Measurements from ENCODE around the gene PBX2.
"Not testable (repeated sequence)": the region's sequence is repeated elsewhere in the genome, so short reads cannot be mapped to it uniquely, and the experiment has no call there.

Gene PBX2

DNA sequence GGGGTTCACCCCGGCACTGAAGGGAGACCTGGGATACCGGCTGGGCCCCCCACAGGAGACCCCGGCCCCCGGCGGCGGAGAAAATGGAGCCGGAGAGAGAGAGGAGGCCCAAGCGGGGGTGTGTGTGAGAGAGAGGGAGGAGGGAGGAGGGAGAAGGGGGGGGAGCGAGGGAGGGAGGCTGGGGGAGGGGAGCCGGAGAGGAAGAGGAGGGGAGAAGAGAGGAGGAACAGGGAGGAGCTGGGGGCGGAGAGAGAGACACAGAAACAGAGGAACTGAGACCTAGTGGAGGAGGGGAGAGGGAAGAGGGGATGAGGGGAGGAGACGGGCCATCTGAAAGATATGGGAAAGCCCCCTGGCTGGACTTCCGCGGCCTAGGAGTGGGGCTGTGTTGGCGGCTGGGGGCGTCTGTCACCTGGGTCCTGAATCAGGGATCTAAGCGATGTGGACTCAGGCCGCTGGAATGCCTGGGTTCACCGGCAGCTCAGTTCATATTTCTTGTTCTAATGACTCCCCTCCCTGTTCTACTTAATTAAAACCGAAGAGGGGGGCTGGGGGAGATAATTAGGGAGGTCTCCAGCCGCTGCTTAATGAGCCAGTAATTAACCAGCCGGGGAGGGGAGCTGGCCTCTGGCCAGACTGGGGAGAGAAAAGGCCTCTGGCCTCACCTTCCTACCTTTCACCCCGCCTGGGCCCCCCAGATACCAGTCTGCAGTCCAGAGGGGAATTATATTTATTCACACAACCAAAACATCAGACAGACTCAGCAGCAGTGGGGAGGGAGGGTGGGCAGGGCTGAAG, at the start of gene PBX2:
Gene PBX2 (minus strand): TSS at position 149 of the 798 bp plus-strand sequence. CDS start 287 bp downstream, outside the sequence.
- DNase-seq (ENCODE audit: low spot score) = peak; percentile 97

- DNase-seq (ENCODE audit: low spot score) = no peak
Observed at GRCh38 chr6:32239462-32239861, 49.5 kb upstream of the PBX2 start.

DNA sequence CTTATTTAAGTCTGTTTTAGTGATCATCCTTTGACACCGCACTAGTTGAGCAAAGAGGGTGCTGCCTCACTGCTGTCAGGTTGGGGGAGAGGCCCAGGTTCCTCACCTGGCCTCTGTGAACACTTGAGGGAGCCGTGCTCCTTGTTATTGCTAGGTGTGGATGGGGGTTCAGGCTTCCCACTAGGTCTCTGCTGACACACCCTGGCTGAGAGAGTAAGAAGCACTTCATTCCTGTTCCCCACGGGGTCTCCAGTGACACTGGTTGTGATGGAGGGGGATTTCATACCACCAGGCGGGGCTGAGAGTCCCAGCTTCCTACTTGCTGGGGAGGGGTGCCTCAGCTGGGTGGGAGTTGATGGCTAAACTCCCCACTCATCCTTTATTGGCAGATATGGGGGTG, 44.9 kb upstream of the PBX2 start:
- DNase-seq (ENCODE audit: low spot score) = no peak

DNA sequence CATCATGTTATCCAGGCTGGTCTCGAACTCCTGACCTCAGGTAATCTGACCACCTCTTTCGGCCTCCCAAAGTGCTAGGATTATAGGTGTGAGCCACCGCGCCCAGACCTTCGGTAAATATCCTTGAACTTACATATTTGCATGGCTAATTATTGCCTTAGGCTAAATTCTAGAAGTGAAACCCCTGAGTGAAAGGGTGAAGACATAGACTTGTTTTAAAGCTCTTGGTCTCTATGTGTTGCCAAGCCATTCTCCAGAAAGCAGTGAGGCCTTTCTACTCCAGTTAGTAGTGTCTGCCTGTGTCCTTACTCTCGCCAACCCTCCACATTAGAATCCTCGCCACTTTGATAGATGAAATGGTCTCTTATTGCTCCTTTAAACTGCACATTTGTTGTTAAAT, 36.4 kb upstream of the PBX2 start:
- no peak for DNase-seq (ENCODE audit: low spot score)

DNA sequence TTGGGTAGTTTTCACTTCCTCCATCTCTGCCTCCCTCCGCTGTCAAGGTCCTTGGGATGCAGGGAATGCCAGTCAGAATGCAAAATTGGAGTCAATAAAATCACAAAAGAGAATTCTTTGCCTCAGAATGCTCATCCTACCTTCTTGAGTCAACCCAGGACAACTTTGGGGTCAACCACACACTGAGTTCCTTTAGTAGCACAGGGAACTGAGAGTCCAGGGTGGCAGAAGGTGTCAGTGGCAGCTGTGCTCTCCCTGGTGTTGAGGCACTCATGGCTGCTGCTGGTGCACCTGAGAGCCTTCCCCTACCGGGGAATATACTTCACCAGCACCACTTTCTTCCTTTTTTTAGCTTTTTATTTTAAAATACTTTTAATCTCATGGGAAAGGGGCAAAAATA, 34.7 kb upstream of the PBX2 start:
- DNase-seq (ENCODE audit: low spot score) = no peak

GRCh38 chr6:32223258-32224235, 33.5 kb upstream of the PBX2 start, which contains the start of gene NOTCH4:
NOTCH4 (minus strand) TSS chr6:32224067; CDS start chr6:32223928, 139 bp downstream.
- DNase-seq (ENCODE audit: low spot score) = no peak

DNA sequence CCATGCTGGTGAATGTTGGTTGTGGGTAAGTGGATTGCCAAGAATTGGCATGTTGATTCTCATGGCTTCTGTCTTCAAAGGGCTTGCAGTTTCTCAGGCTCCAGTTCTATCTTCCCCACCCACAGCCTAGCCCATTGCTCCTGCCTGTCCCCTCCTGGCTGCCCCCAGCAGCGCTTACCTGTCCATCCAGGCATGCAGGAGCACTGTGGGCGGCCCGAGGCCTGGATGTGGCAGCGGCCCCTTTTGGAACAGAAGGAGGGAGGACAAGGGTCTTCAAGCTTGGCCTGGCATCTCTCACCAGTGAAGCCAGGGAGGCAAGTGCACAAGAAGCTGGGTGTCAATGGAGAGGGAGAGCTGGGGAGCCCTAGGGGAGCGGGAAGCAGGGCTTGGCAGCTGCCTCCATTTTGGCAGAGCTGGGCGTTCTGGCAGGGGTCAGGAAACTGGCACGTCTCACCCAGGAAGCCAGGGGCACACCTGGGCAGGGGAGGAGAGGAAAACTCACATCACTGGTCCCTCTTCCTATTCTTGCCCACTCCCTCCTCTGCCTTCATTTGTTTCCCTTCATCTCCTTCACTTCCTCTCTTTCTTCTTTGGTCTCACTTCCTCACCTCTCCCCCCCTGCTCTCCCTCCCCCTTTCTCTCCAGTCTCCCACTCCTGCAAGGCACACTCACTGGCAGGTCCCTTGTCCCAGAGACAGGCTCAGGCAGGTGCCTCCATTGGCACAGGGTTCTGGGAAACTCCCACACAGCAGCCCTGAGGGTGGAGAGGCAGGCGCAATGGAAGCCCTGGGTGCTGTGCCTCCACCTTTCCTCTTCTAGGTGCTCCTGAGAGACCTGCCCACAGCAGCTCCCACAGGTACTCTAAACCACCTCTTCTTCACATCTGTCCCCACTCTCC, 32.6 kb upstream of the PBX2 start:
- no peak for DNase-seq (ENCODE audit: low spot score)

DNA sequence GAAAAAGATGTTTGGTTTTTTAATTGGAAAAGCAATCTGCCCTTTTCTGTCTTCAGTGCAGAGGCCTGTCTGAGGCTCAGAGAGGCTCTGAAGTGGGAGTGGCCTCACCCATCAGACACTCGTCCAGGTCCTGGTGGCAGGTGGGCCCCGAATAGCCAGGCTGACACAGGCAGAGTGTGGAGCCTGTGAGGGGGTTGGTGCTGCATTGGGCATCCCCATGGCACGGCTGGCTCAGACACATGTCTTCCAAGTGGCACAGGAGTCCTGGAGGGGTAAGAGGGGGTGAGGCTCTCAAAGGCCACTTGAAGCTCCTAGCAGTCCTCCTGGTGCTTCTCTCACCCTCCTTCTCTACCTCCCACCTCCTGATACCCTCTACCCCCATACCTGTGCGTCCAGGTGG, 30.0 kb upstream of the PBX2 start:
- no peak for DNase-seq (ENCODE audit: low spot score)

GRCh38 chr6:32218167-32218566, 28.2 kb upstream of the PBX2 start:
- DNase-seq (ENCODE audit: low spot score) = no peak

GRCh38 chr6:32216998-32217397, 27.0 kb upstream of the PBX2 start:
- DNase-seq (ENCODE audit: low spot score) = no peak

DNA sequence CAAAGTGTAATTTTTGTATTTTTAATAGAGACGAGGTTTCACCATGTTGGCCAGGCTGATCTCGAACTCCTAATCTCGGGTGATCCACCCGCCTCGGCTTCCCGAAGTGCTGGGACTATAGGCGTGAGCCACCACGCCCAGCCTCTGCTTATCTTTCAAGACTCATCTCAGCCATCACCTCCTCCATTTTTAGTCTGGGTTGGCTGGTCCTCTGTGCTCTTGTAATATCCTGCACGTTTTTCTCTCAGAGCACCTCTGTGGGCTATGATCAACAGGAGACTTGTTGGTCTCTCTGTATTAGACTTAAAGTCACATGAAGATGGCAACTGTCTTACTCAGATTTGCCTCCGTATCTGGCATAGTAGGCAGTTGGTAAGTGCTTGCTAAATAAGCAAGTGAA, 26.3 kb upstream of the PBX2 start:
- DNase-seq (ENCODE audit: low spot score) = no peak

DNA sequence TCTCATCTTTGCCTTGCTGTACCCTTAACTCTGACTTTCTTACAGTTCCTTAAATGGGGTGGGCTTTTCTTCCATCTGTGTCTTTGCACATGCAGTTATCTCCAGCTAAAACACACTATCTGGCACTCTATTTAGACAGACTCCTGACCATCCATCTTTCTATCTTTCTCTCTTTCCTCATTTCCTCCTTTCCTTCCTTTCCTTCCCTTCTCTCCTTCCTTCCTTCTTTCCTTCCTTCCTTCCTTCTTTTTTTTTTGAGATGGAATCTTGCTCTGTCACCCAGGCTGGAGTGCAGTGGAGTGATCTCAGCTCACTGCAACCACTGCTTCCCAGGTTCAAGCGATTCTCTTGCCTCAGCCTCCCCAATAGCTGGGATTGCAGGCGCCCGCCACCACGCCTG, 25.6 kb upstream of the PBX2 start:
- no peak for DNase-seq (ENCODE audit: low spot score)

- DNase-seq (ENCODE audit: low spot score) = no peak
Observed at GRCh38 chr6:32214126-32214525, 24.1 kb upstream of the PBX2 start.

DNA sequence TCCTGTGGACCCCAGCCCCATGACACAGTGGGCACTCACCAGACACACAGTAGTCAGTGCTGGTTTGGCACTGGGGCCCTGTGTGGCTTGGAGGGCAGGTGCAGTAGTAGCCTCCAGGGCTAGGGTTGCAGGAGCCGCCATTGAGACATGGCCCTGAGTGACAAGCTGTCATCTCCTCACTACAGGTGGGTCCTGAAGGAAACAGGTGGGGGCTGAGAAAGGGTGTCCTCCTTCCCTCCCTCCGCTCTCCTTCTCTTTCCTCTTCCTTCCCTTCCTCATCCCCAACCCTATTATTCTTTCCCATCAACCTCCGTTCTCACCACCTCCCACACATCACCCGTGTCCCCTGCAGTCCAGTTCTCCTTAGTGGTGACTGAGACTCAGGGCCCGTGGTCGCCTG, 23.6 kb upstream of the PBX2 start:
- no peak for DNase-seq (ENCODE audit: low spot score)

GRCh38 chr6:32212076-32212760, 22.2 kb upstream of the PBX2 start:
- no peak for DNase-seq (ENCODE audit: low spot score)

- not testable (repeated sequence) for DNase-seq (ENCODE audit: low spot score)
Observed at GRCh38 chr6:32211432-32211831, 21.4 kb upstream of the PBX2 start.

DNA sequence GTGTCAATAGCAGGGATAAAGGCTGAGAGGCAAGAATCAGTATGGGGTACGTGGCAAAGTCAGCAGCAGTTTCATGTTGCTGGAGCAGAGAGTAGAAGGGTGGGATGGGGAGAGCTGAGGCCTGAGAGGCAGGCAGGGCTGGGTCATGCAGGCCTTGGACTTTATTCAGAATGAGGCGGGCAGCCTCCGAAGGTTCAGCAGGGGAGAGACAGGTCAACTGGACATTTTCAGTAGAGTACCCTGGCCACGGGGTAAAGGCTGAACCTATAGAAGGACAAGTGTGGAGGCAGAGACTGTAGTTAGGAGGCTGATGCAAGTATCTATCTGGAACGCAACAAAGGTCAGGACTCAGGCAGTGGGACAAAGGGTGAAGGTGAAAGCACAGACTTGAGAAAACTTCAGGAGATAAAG, 20.2 kb upstream of the PBX2 start:
- no peak for DNase-seq (ENCODE audit: low spot score)

- DNase-seq (ENCODE audit: low spot score) = no peak
Observed at GRCh38 chr6:32208996-32209395, 19.0 kb upstream of the PBX2 start.

GRCh38 chr6:32204268-32204715, 14.3 kb upstream of the PBX2 start:
- no peak for DNase-seq (ENCODE audit: low spot score)

DNA sequence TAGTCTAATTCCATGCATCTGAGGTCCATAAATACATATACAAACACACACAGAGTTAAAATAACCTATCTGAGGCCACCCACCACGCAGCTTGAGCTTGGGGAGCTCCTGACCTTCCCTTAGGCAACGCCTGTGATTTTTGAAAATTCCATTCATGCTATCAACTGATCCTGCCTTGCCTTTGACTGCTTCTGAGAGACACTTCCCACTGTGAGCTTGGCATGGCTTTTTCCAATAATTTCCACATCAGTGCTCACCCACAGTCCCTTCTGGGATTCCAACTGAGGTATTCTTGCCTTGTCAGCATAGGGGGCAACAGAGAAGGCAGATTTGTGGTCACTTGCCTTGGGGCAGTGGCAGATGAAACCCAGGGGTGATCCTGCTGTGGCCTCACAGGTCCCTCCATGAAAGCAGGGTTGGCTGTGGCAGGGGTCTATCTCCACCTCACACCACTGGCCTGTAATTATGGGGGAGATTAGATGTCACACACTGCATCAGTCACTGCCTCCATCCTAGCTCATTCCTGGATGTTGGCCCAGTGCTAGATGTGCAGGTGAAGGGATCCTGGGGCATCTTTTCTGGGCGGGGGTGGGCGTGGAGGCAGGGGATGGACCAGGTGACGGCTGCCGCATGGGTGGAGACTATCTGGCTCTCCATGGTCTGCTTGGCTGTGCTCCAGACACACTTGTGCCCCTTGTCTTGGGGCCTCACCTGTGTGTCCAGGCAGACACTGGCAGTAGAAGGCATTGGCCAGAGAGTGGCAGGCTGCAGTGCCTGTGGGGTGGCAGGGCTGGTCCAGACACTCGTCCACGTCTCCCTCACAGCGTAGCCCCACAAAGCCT, 13.6 kb upstream of the PBX2 start:
- DNase-seq (ENCODE audit: low spot score) = no peak
